ENCODE measurements around the gene FTO. TPM values are rescaled to one million over a fixed set of nuclear protein-coding genes. Genes with fewer than 3 reads are reported as not detected.

Gene FTO
- total and polyA plus RNA-seq, 4 donors = 12.2 to 145 (median 57.7) TPM

DNA sequence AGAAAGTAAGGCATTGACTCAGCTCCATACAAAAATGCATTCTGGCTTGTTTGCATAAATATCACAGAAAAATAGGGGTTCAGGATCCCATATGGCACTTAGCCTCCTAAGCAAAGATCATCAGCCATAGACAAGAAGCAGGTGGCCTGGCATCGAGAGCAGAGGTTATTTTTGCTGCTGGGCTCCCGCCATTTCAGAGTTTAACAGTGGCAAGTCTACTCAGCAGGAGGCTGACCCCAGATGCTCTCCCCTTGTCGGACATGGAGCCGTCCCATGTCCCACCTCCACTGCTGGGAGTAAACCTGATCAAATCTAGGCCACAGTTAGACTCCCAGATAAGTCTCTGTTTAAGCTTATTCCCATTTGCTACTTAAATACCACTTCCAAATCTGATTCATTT lies 269.1 kb downstream of the FTO start:
- no peaks in the 10 kb centered on the region for H3K36me3 ChIP-seq (ENCODE audit: control insufficient read depth in 4 of 4, insufficient read depth in 4 of 4, low read length in 4 of 4)
- no peak for DNase-seq
- TF ChIP-seq, protein P1, sequence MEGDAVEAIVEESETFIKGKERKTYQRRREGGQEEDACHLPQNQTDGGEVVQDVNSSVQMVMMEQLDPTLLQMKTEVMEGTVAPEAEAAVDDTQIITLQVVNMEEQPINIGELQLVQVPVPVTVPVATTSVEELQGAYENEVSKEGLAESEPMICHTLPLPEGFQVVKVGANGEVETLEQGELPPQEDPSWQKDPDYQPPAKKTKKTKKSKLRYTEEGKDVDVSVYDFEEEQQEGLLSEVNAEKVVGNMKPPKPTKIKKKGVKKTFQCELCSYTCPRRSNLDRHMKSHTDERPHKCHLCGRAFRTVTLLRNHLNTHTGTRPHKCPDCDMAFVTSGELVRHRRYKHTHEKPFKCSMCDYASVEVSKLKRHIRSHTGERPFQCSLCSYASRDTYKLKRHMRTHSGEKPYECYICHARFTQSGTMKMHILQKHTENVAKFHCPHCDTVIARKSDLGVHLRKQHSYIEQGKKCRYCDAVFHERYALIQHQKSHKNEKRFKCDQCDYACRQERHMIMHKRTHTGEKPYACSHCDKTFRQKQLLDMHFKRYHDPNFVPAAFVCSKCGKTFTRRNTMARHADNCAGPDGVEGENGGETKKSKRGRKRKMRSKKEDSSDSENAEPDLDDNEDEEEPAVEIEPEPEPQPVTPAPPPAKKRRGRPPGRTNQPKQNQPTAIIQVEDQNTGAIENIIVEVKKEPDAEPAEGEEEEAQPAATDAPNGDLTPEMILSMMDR (IDR thresholded peaks at IDR 0.05; ENCODE audit: control extremely low read depth, extremely low read depth) = no peak
- no peak overlapping the region for H3K4me3 ChIP-seq
- no peak for ATAC-seq (ENCODE audit: insufficient read depth, low FRiP score)
- H3K4me1 ChIP-seq (ENCODE audit: control insufficient read depth in 5 of 5, insufficient read depth in 5 of 5, low read length in 5 of 5) = peaks cover 0 to 47% (median 12%) of the 10 kb centered on the region in 5 donors
- H3K27ac ChIP-seq (ENCODE audit: low read depth in 1 of 2, low read length in 1 of 2) = no peak overlapping the region
- WGBS, 2 donors = 95% methylated on average over 4 of the region's 4 CpGs
- no peaks in the 10 kb centered on the region for H3K27me3 ChIP-seq (ENCODE audit: control insufficient read depth in 3 of 3, insufficient read depth in 3 of 3, low read length in 2 of 3)
- no peak overlapping the region for H3K9ac ChIP-seq (ENCODE audit: insufficient read depth in 1 of 2, low read length in 2 of 2)
- H3K9me3 ChIP-seq (ENCODE audit: control insufficient read depth in 4 of 4, insufficient read depth in 3 of 4, low read length in 3 of 4) = no peaks in the 10 kb centered on the region

DNA sequence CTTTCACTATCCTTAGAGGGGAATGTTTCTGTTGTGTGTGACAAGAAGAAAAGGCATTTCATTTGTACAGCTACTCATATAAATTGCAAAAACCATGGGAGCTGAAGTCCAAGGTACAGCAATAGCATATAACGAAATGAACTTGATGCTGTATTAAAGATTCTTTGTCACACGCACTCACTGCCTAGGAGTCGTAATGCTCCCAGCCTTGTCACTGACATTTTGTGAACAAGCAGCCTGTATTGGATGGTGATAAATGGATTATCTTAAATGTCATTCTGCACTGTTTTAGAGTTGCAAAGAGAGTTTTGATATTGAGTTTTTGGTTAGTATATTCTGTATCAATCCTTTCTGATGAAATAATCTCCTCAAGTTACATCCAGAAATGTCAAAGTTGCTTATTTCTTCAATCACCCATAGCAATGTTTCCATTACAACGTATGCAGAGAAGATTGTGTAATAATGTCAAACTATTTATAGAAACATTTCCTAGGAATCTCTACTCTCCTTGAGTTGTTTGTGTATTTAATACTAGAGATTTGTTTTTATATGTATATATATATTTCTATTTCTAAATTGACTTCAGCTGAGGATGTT lies 270.6 kb downstream of the FTO start:
- no peak overlapping the region for H3K9ac ChIP-seq (ENCODE audit: insufficient read depth in 1 of 2, low read length in 2 of 2)
- no peaks in the 10 kb centered on the region for H3K36me3 ChIP-seq (ENCODE audit: control insufficient read depth in 4 of 4, insufficient read depth in 4 of 4, low read length in 4 of 4)
- H3K27me3 ChIP-seq (ENCODE audit: control insufficient read depth in 3 of 3, insufficient read depth in 3 of 3, low read length in 2 of 3) = no peaks in the 10 kb centered on the region
- no peaks in the 10 kb centered on the region for H3K9me3 ChIP-seq (ENCODE audit: control insufficient read depth in 4 of 4, insufficient read depth in 3 of 4, low read length in 3 of 4)
- no peak overlapping the region for H3K27ac ChIP-seq (ENCODE audit: low read depth in 1 of 2, low read length in 1 of 2)
- 75 to 76% methylated on average over 4 of the region's 4 CpGs for WGBS, 2 donors
- H3K4me3 ChIP-seq = no peak overlapping the region
- DNase-seq (peak in 2 of 3 donors; percentile 77 to 83), ATAC-seq (ENCODE audit: insufficient read depth, low FRiP score) (no peak)
- peaks cover 0 to 47% (median 8%) of the 10 kb centered on the region in 5 donors for H3K4me1 ChIP-seq (ENCODE audit: control insufficient read depth in 5 of 5, insufficient read depth in 5 of 5, low read length in 5 of 5)
- TF ChIP-seq, protein P1 (IDR thresholded peaks at IDR 0.05; ENCODE audit: control extremely low read depth, extremely low read depth) = no peak

DNA sequence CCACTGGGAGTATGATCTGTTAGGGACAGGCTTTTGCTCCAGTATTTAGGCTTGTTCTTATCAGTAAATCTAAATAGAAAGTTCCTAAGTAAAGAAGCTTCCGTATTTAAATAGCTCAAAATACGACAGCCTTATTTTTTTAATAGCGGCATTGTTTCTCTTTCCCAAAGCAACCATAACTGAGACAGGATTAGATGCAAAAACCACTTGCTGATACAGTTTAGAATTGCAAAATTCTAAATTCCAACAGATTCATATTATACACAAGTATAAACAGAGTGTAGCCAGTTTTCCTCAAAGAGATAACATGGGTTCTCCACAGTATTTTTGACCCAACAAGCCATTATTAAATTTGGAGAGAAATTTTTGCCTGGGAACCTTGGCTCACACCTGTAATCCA lies 276.7 kb downstream of the FTO start:
- Histone ChIP-seq H3K4me1 (ENCODE audit: control insufficient read depth in 5 of 5, insufficient read depth in 5 of 5, low read length in 5 of 5) (peaks cover 2 to 9% (median 5%) of the 10 kb centered on the region in 5 donors), H3K9ac (ENCODE audit: insufficient read depth in 1 of 2, low read length in 2 of 2) (no peak overlapping the region), H3K9me3 (ENCODE audit: control insufficient read depth in 4 of 4, insufficient read depth in 3 of 4, low read length in 3 of 4) (no peaks in the 10 kb centered on the region), H3K27me3 (ENCODE audit: control insufficient read depth in 3 of 3, insufficient read depth in 3 of 3, low read length in 2 of 3) (no peaks in the 10 kb centered on the region), H3K36me3 (ENCODE audit: control insufficient read depth in 4 of 4, insufficient read depth in 4 of 4, low read length in 4 of 4) (no peaks in the 10 kb centered on the region), H3K4me3 (no peak overlapping the region), H3K27ac (ENCODE audit: low read depth in 1 of 2, low read length in 1 of 2) (no peak overlapping the region)
- ATAC-seq (ENCODE audit: insufficient read depth, low FRiP score) = no peak
- TF ChIP-seq, protein P1 (IDR thresholded peaks at IDR 0.05; ENCODE audit: control extremely low read depth, extremely low read depth) = no peak
- 90 to 91% methylated on average over 3 of the region's 3 CpGs for WGBS, 2 donors
- no peak for DNase-seq

DNA sequence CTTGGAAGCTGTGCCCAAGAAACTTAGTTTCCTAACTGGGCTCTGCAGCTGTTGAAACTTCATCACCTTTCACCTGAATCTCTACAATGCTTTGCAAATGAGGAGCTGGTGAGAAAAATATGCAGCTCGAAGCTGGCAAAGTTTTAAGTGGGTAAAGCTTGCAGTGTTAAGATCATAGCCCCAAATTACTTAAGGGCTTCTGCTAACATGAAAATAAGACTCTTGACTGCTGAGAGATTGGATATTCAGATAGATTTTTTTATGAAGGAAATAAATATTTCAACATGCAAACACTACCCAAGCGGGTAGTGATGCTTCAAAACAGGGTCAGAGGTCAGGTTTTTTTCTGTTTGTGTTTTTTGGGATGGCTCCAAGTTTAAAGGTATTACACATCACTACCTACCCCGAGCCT lies 278.7 kb downstream of the FTO start:
- WGBS, 2 donors = 68 to 73% methylated on average over 3 of the region's 3 CpGs
- peak; percentile 41 for ATAC-seq (ENCODE audit: insufficient read depth, low FRiP score)
- Histone ChIP-seq H3K36me3 (ENCODE audit: control insufficient read depth in 4 of 4, insufficient read depth in 4 of 4, low read length in 4 of 4) (no peaks in the 10 kb centered on the region), H3K27me3 (ENCODE audit: control insufficient read depth in 3 of 3, insufficient read depth in 3 of 3, low read length in 2 of 3) (no peaks in the 10 kb centered on the region), H3K9me3 (ENCODE audit: control insufficient read depth in 4 of 4, insufficient read depth in 3 of 4, low read length in 3 of 4) (no peaks in the 10 kb centered on the region), H3K4me1 (ENCODE audit: control insufficient read depth in 5 of 5, insufficient read depth in 5 of 5, low read length in 5 of 5) (peaks cover 0 to 12% (median 5%) of the 10 kb centered on the region in 5 donors), H3K27ac (ENCODE audit: low read depth in 1 of 2, low read length in 1 of 2) (no peak overlapping the region), H3K9ac (ENCODE audit: insufficient read depth in 1 of 2, low read length in 2 of 2) (no peak overlapping the region), H3K4me3 (no peak overlapping the region)
- DNase-seq = peak in 2 of 3 donors; percentile 18 to 54
- TF ChIP-seq, protein P1 (IDR thresholded peaks at IDR 0.05; ENCODE audit: control extremely low read depth, extremely low read depth) = no peak
